Left ventricle myocardium inferior (tissue), 1 donor: ENCODE data around the gene PSMB4. TPM values are rescaled to one million over a fixed set of nuclear protein-coding genes. Genes with fewer than 3 reads are reported as not detected.
"Not testable (repeated sequence)": the region's sequence is repeated elsewhere in the genome, so short reads cannot be mapped to it uniquely, and the experiment has no call there.

Source experiments
- DNase-seq: peaks from one replicate; pipeline ENCODE4 v3.0.0-alpha.2; 2020
- H3K27ac ChIP-seq: fragments of 200-600 bp; replicated peaks from 2 replicates; pipeline ENCODE4 v1.8.0; 2021
- H3K27me3 ChIP-seq: fragments of 200-600 bp; 2 replicates; pipeline ENCODE4 v1.8.0; 2021; ENCODE audit warnings: low read depth
- H3K36me3 ChIP-seq: fragments of 200-600 bp; 2 replicates; pipeline ENCODE4 v1.8.0; 2021
- H3K4me1 ChIP-seq: fragments of 200-600 bp; 2 replicates; pipeline ENCODE4 v1.8.0; 2021
- H3K4me3 ChIP-seq: fragments of 200-600 bp; 2 replicates; pipeline ENCODE4 v1.8.0; 2021; ENCODE audit warnings: mild to moderate bottlenecking, moderate library complexity
- H3K9me3 ChIP-seq: fragments of 200-600 bp; replicated peaks from 2 replicates; pipeline ENCODE4 v1.8.0; 2021
- intact Hi-C: fragments of 100-400 bp; cut with micrococcal nuclease; formaldehyde crosslinking; loops from one replicate; pipeline ENCODE4 v1.11.0; 2022
- long read RNA-seq: library from polyadenylated mRNA; unstranded; transcript quantifications from one replicate; pipeline ENCODE4 v2.0.0, GENCODE V29; 2021
- total RNA-seq: library from RNA; stranded (reverse); fragmentation: NEBNext Ultra II Directional; extraction: Animal tissue kit (Norgen Biotek cat#: 25700); gene quantifications from one replicate; pipeline ENCODE4 v1.2.1, GENCODE V29; 2021
- TF ChIP-seq, protein P1 (sequence below): fragments of 200-600 bp; IDR thresholded peaks from 2 replicates; pipeline ENCODE4 v1.8.0; 2021; ENCODE audit warnings: antibody characterized with exemption, mild to moderate bottlenecking, borderline replicate concordance
- donor health status: DM: no; HTN: yes; CAD: no; lungs with severe emphysema.

The PSMB4 gene
- total RNA-seq, result 186 TPM
- long read RNA-seq, transcript PSMB4-201 (7 exons, 964 nt), result major isoform, 25 of 33 reads
- long read RNA-seq, partial matches to known transcripts, result 5 of 33 reads
- long read RNA-seq, other reads (novel, unspliced or antisense), result 1 of 33 reads

DNA sequence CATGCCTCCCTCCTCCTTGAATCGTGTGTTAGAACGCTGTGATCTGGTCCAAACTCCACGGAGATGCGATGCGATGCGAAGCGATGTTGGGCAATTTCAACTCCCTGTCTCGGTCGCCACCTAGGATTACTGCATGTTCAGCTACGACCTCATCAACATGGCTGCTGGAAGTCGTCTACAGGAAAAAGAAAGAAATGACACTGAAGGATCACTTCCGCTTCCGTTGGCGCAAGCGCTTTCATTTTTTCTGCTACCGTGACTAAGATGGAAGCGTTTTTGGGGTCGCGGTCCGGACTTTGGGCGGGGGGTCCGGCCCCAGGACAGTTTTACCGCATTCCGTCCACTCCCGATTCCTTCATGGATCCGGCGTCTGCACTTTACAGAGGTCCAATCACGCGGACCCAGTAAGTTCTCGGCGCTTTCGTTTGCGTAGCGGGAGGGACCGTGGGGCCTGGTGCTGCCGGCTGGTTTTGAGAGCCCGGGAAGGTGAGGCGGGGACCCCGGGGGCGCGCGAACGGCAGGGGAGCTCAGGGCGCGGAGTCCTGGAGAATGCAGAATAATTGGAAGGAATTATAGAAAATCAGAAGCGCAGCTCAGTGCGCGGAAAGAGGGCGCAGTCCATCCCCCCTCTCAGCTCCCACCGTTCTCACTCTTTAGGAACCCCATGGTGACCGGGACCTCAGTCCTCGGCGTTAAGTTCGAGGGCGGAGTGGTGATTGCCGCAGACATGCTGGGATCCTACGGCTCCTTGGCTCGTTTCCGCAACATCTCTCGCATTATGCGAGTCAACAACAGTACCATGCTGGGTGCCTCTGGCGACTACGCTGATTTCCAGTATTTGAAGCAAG, at the start of gene PSMB4:
Gene PSMB4, plus strand, starts transcription at position 250 of the 848 bp plus-strand sequence. Its CDS starts 15 bp downstream, at position 265.
- intact Hi-C loops, result no loop called here
- TF ChIP-seq, protein P1, sequence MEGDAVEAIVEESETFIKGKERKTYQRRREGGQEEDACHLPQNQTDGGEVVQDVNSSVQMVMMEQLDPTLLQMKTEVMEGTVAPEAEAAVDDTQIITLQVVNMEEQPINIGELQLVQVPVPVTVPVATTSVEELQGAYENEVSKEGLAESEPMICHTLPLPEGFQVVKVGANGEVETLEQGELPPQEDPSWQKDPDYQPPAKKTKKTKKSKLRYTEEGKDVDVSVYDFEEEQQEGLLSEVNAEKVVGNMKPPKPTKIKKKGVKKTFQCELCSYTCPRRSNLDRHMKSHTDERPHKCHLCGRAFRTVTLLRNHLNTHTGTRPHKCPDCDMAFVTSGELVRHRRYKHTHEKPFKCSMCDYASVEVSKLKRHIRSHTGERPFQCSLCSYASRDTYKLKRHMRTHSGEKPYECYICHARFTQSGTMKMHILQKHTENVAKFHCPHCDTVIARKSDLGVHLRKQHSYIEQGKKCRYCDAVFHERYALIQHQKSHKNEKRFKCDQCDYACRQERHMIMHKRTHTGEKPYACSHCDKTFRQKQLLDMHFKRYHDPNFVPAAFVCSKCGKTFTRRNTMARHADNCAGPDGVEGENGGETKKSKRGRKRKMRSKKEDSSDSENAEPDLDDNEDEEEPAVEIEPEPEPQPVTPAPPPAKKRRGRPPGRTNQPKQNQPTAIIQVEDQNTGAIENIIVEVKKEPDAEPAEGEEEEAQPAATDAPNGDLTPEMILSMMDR, result peak; percentile 45
- Histone ChIP-seq H3K27ac (peak within 1 kb of the TSS; percentile 84), H3K4me1 (peaks cover 24% of the 10 kb centered on the region), H3K36me3 (peaks cover 40% of the 10 kb centered on the region), H3K4me3 (peak within 1 kb of the TSS; percentile 95), H3K9me3 (peaks cover 3% of the 10 kb centered on the region), H3K27me3 (no peaks in the 10 kb centered on the region)
- peak; percentile 78 for DNase-seq

DNA sequence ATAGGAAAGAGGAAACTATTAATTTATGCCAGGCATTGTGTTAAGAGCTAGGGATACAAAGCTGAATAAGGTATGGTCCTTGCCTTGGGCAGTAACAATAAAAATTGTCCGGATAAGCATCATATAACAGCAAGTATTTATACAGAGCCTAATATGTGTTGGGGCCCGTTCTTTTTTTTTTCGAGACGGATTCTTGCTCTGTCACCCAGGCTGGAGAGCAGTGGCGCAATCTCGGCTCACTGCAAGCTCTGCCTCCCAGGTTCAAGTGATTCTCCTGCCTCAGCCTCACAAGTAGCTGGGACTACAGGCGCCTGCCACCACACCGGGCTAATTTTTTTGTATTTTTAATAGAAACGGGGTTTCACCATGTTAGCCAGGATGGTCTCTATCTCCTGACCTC, 49.0 kb upstream of the PSMB4 start:
- H3K9me3 ChIP-seq, result peaks cover 14% of the 10 kb centered on the region
- H3K27me3 ChIP-seq, intact Hi-C loops, H3K4me3 ChIP-seq, H3K36me3 ChIP-seq, DNase-seq, H3K27ac ChIP-seq: not testable (repeated sequence)
- peaks cover 21% of the 10 kb centered on the region for H3K4me1 ChIP-seq

GRCh38 chr1:151352021-151352718, 47.2 kb upstream of the PSMB4 start:
- no peaks in the 10 kb centered on the region for H3K36me3 ChIP-seq
- H3K4me1 ChIP-seq, result peaks cover 7% of the 10 kb centered on the region
- no peak overlapping the region for H3K27ac ChIP-seq
- intact Hi-C loops, result no loop called here
- H3K9me3 ChIP-seq, result peaks cover 14% of the 10 kb centered on the region
- TF ChIP-seq, protein P1, result no peak
- H3K27me3 ChIP-seq, result no peaks in the 10 kb centered on the region
- DNase-seq, result no peak
- H3K4me3 ChIP-seq, result no peak overlapping the region

DNA sequence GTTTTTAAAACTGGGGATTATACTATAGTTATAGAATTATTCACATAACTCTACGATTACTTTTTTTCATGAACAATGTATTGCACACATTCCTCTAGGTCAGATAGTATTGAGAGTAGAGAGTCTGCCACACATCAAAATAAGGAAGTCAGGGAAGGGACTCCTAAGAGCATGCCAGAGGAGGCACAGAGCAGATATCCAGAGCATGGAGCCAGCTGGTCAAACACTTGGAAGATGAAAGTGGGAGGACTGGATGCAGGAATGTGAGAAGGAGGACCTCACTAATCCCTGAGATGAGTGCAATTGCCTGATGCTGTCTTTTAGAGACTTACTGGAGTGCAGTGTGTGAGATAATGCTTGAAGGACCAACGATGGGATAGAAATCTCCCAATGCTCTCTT, 42.7 kb upstream of the PSMB4 start:
- Histone ChIP-seq H3K27ac (no peak overlapping the region), H3K4me3 (no peak overlapping the region), H3K36me3 (no peaks in the 10 kb centered on the region), H3K4me1 (no peaks in the 10 kb centered on the region), H3K9me3 (peaks cover 4% of the 10 kb centered on the region), H3K27me3 (no peaks in the 10 kb centered on the region)
- TF ChIP-seq, protein P1, result no peak
- intact Hi-C loops, result no loop called here
- no peak for DNase-seq

DNA sequence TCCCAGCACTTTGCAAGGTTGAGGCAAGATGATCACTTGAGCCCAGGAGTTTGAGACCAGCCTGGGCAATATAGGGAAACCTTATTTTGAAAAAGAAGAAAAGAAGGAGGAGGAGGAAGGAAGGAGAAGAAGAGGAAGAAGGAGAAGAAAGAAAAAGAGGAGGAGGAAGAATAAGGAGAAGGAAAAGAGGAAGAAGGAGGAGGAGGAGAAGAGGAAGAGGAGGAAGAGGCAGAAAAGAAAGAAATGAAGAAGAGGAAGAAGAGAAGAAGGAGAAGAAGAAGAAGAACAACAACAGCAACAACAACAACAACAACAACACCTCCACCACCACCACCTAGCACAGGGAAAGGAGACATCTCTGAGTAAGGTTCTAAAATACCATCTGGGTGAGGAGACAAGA, 37.5 kb upstream of the PSMB4 start:
- Histone ChIP-seq H3K36me3 (peaks cover 47% of the 10 kb centered on the region), H3K9me3 (peaks cover 6% of the 10 kb centered on the region), H3K27ac (no peak overlapping the region), H3K4me3 (no peak overlapping the region), H3K27me3 (no peaks in the 10 kb centered on the region), H3K4me1 (peaks cover 2% of the 10 kb centered on the region)
- intact Hi-C loops, result no loop called here
- TF ChIP-seq, protein P1, result no peak
- DNase-seq, result no peak
